HCT116 (cell line): ENCODE measurements around the gene PZP. TPM values are rescaled to one million over a fixed set of nuclear protein-coding genes. Genes with fewer than 3 reads are reported as not detected.

Experiments used
- ATAC-seq: fragments of 200-7000 bp; cut with Tn5 transposase; 2 replicates; pipeline ENCODE4 v1.9.1; 2020; ENCODE audit warnings: mild to moderate bottlenecking, moderate library complexity
- BruUV-seq: library from RNA; stranded (reverse); fragments of 400-500 nt; replicated peaks from 2 replicates; lab custom pipeline; 2021; lab: Mats Ljungman, UMichigan
- CTCF ChIA-PET: fragments of 300-600 bp; sonication (Branson Sonifier 250); formaldehyde crosslinking; loops from one replicate; lab custom pipeline; 2021; ENCODE audit warnings: antibody characterized with exemption; lab: Charles Lee
- POLR2A ChIA-PET: fragments of 300-600, 350-600 bp; sonication (Branson Sonifier 250); formaldehyde crosslinking; loops from one replicate; lab custom pipeline; 2021; ENCODE audit warnings: antibody characterized with exemption; lab: Charles Lee
- RAD21 ChIA-PET, 2 experiments: fragments of 300-600 bp; sonication (Branson Sonifier 250); formaldehyde crosslinking; loops; one replicate each; lab custom pipeline; 2023; ENCODE audit warnings: low total read pairs in 2 of 2; ENCODE audit not compliant: uncharacterized antibody in 2 of 2, unreplicated experiment in 2 of 2, low non-redundant PET in 1 of 2; lab: Charles Lee
- DNase-seq: peaks from one replicate; pipeline ENCODE4 v3.0.0-alpha.2; 2010; ENCODE audit warnings: low read depth, low spot score
- H2AFZ ChIP-seq: fragments of 200-600 bp; shearing (Covaris generic), sonication (generic); 2 replicates; pipeline ENCODE4 v1.6.1; 2017; ENCODE audit warnings: low read depth, mixed run types, mixed read lengths, antibody characterized with exemption, low read length; ENCODE audit not compliant: poor library complexity, severe bottlenecking
- H3K27ac ChIP-seq: 2 replicates; pipeline ENCODE4 v1.5.1; 2012; ENCODE audit warnings: low read depth, low read length
- H3K27me3 ChIP-seq: fragments of 200-600 bp; sonication (generic); 2 replicates; pipeline ENCODE4 v1.6.1; 2016; ENCODE audit warnings: mixed run types, low read length, mixed read lengths; ENCODE audit not compliant: insufficient read depth
- H3K36me3 ChIP-seq, 2 experiments: fragments of 200-500 bp in 1 of 2; fragments of 200-600 bp in 1 of 2; sonication (Bioruptor generic) in 1 of 2; sonication (generic) in 1 of 2; 2 replicates each; pipeline versions ENCODE4 v1.5.1 to v1.6.1; 2014 to 2016; ENCODE audit warnings: low read length in 2 of 2, inconsistent platforms in 1 of 2, mixed read lengths in 1 of 2, mixed run types in 1 of 2; ENCODE audit not compliant: insufficient read depth in 2 of 2, control insufficient read depth in 1 of 2
- H3K4me1 ChIP-seq, 2 experiments: fragments of 200-600 bp in 1 of 2; sonication (generic) in 1 of 2; 2 replicates each; pipeline versions ENCODE4 v1.5.1 to v1.6.1; 2012 to 2017; ENCODE audit warnings: low read length in 2 of 2, inconsistent platforms in 1 of 2, mild to moderate bottlenecking in 1 of 2, mixed read lengths in 1 of 2, mixed run types in 1 of 2, moderate library complexity in 1 of 2; ENCODE audit not compliant: insufficient read depth in 2 of 2, control insufficient read depth in 1 of 2
- H3K4me2 ChIP-seq: fragments of 200-600 bp; sonication (generic); 2 replicates; pipeline ENCODE4 v1.6.1; 2017; ENCODE audit warnings: mixed run types, low read length, mixed read lengths
- H3K4me3 ChIP-seq, 2 experiments: fragments of 200-600 bp in 1 of 2; sonication (generic) in 1 of 2; replicated peaks in 1 of 2; 2 replicates each; pipeline ENCODE4 v1.5.1; 2011 to 2016; ENCODE audit warnings: low read length in 2 of 2, control low read depth in 1 of 2, low read depth in 1 of 2, mild to moderate bottlenecking in 1 of 2, mixed read lengths in 1 of 2, mixed run types in 1 of 2
- H3K79me2 ChIP-seq: fragments of 200-600 bp; sonication (generic); 2 replicates; pipeline ENCODE4 v1.6.1; 2017; ENCODE audit warnings: mild to moderate bottlenecking, mixed run types, low read length, moderate library complexity, mixed read lengths; ENCODE audit not compliant: insufficient read depth
- H3K9ac ChIP-seq: fragments of 200-600 bp; sonication (generic); 2 replicates; pipeline ENCODE4 v1.6.1; 2016; ENCODE audit warnings: low read length, mixed read lengths
- H3K9me2 ChIP-seq: fragments of 200-600 bp; sonication (generic), shearing (Covaris generic); 2 replicates; pipeline ENCODE4 v1.6.1; 2017; ENCODE audit warnings: mixed run types, mild to moderate bottlenecking, moderate library complexity; ENCODE audit not compliant: insufficient read depth
- H3K9me3 ChIP-seq, 2 experiments: fragments of 200-500 bp in 1 of 2; fragments of 200-600 bp in 1 of 2; sonication (Bioruptor generic) in 1 of 2; sonication (generic) in 1 of 2; 2 replicates each; pipeline ENCODE4 v1.6.1; 2014 to 2017; ENCODE audit warnings: low read length in 2 of 2, mixed read lengths in 2 of 2, inconsistent platforms in 1 of 2, low read depth in 1 of 2, mild to moderate bottlenecking in 1 of 2, mixed run types in 1 of 2, moderate library complexity in 1 of 2; ENCODE audit not compliant: control insufficient read depth in 1 of 2, insufficient read depth in 1 of 2
- H4K20me1 ChIP-seq: fragments of 200-600 bp; sonication (generic), shearing (Covaris generic); 2 replicates; pipeline ENCODE4 v1.6.1; 2017; ENCODE audit warnings: mixed run types, mild to moderate bottlenecking, moderate library complexity; ENCODE audit not compliant: insufficient read depth
- ATF3 ChIP-seq: IDR thresholded peaks from 2 replicates; pipeline ENCODE4 v1.6.1; 2012
- CEBPB ChIP-seq: IDR thresholded peaks from 2 replicates; pipeline ENCODE4 v1.6.1; 2012; ENCODE audit warnings: low read depth
- EGR1 ChIP-seq: IDR thresholded peaks from 2 replicates; pipeline ENCODE4 v1.6.1; 2012; ENCODE audit warnings: low read depth
- ELF1 ChIP-seq: IDR thresholded peaks from 2 replicates; pipeline ENCODE4 v1.6.1; 2012; ENCODE audit warnings: low read depth, borderline replicate concordance
- EZH2phosphoT487 ChIP-seq: fragments of 200-600 bp; IDR thresholded peaks from 2 replicates; pipeline ENCODE4 v1.6.1; 2018; ENCODE audit warnings: antibody characterized with exemption, borderline replicate concordance
- FOSL1 ChIP-seq: IDR thresholded peaks from 2 replicates; pipeline ENCODE4 v1.6.1; 2012; ENCODE audit warnings: low read depth
- JUND ChIP-seq: IDR thresholded peaks from 2 replicates; pipeline ENCODE4 v1.6.1; 2012
- MAX ChIP-seq: IDR thresholded peaks from 2 replicates; pipeline ENCODE4 v1.6.1; 2012
- POLR2A ChIP-seq: IDR thresholded peaks from 2 replicates; pipeline ENCODE4 v1.7.0; 2011; ENCODE audit warnings: borderline replicate concordance; ENCODE audit not compliant: insufficient read depth, insufficient read length; ENCODE audit errors: extremely low read depth
- POLR2AphosphoS5 ChIP-seq: IDR thresholded peaks from 2 replicates; pipeline ENCODE4 v1.6.1; 2011; ENCODE audit warnings: mild to moderate bottlenecking, low read depth, low read length, moderate library complexity
- RAD21 ChIP-seq: IDR thresholded peaks from 2 replicates; pipeline ENCODE4 v1.6.1; 2012; ENCODE audit warnings: low read depth, mild to moderate bottlenecking
- REST ChIP-seq: IDR thresholded peaks from 2 replicates; pipeline ENCODE4 v1.6.1; 2012; ENCODE audit warnings: low read depth
- SIN3A ChIP-seq: IDR thresholded peaks from 2 replicates; pipeline ENCODE4 v1.6.1; 2012; ENCODE audit warnings: low read depth
- SP1 ChIP-seq: IDR thresholded peaks from 2 replicates; pipeline ENCODE4 v1.6.1; 2012; ENCODE audit warnings: low read depth
- SRF ChIP-seq: IDR thresholded peaks from 2 replicates; pipeline ENCODE4 v1.6.1; 2012; ENCODE audit warnings: low read depth
- YY1 ChIP-seq: IDR thresholded peaks from 2 replicates; pipeline ENCODE4 v1.6.1; 2011; ENCODE audit warnings: low read length, low read depth, moderate library complexity, mild to moderate bottlenecking; ENCODE audit not compliant: insufficient replicate concordance; ENCODE audit errors: extremely low read depth
- ZFX ChIP-seq: fragments of 450-650 bp; IDR thresholded peaks from 2 replicates; pipeline ENCODE4 v1.6.1; 2017
- intact Hi-C: fragments of 100-400 bp; cut with micrococcal nuclease; formaldehyde crosslinking; loops from 2 replicates; pipeline ENCODE4 v1.10.0; 2022
- total RNA-seq: library from RNA; stranded (reverse); gene quantifications from one replicate; pipeline ENCODE4 v1.2.1, GENCODE V29; 2021; ENCODE audit not compliant: unreplicated experiment

Gene PZP
- total RNA-seq, 1 experiment from 2014 or later: not detected

GRCh38 chr12:9255837-9256236 is 47.6 kb upstream of the PZP start:
- Histone ChIP-seq H3K27me3 (peaks cover 71% of the 10 kb centered on the region), H3K79me2 (no peaks in the 10 kb centered on the region), H3K36me3 (no peaks in the 10 kb centered on the region), H4K20me1 (no peaks in the 10 kb centered on the region), H3K27ac (no peak overlapping the region), H3K9ac (no peak overlapping the region), H3K4me3 (no peak overlapping the region), H3K9me3 (no peaks in the 10 kb centered on the region), H3K4me2 (no peak overlapping the region), H2AFZ (no peak overlapping the region), H3K9me2 (no peaks in the 10 kb centered on the region), H3K4me1 (no peaks in the 10 kb centered on the region)
- no TSS peak for BruUV-seq
- TF ChIP-seq REST: no peak
- TF ChIP-seq ATF3: no peak
- no peak for TF ChIP-seq RAD21
- TF ChIP-seq MAX: no peak
- no peak for TF ChIP-seq FOSL1
- TF ChIP-seq POLR2AphosphoS5: no peak
- no peak for TF ChIP-seq SIN3A
- no peak for TF ChIP-seq SP1
- no peak for TF ChIP-seq EGR1
- no peak for TF ChIP-seq EZH2phosphoT487
- no peak for TF ChIP-seq CEBPB
- TF ChIP-seq JUND: no peak
- TF ChIP-seq YY1: no peak
- TF ChIP-seq ELF1: no peak
- TF ChIP-seq ZFX: no peak
- TF ChIP-seq SRF: no peak
- no peak for TF ChIP-seq POLR2A
- CTCF ChIA-PET: no interaction called here
- POLR2A ChIA-PET: no interaction called here
- DNase-seq (no peak), ATAC-seq (no peak)
- intact Hi-C loops: no loop called here
- RAD21 ChIA-PET: no interaction called here
